ENCODE results near the gene SLC25A25. TPM values are rescaled to one million over a fixed set of nuclear protein-coding genes. Genes with fewer than 3 reads are reported as not detected.

The SLC25A25 gene
- total RNA-seq, 1 experiment from 2014 or later: 4.7 TPM

DNA sequence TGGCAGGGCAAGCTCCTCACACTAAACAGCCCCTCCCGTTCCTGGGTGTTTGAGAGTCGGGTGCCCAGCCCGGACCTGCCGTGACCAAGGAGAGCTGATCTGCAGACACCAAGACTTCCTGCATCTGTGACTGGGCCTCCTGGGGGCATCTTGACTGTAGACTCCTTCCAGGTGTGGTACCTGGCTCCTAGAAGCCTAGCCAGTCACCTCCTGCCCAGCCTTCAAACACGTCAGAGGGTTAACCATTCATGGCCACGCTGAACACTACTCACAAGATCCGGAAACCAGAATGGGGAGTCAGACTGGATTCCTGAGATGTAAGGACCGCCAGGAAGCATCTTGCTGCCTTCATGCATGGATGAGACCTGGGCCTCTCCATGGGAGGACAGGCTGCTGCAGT, 77.5 kb downstream of the SLC25A25 start:
- DNase-seq (ENCODE audit: low spot score): no peak

DNA sequence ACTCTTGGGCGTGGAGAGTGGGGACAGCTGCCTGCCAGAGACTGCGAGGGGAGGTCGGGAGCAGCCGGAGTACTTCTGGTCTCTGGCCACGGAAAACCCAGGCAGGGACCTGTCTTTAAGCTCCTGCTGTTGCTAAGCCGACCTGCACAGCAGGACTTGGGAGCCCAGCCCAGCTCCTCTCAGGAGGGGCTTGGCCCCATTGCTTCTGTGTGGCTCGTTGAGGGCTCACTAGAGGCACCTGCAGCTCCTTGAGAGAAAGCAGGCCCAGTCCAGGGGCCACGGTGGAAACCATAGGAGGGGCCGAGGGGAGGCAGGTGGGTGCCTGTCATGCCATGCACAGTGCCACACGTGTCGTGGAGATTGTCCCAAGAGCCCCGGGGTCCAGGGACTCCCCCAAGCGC, 77.9 kb downstream of the SLC25A25 start:
- DNase-seq (ENCODE audit: low spot score): no peak

DNA sequence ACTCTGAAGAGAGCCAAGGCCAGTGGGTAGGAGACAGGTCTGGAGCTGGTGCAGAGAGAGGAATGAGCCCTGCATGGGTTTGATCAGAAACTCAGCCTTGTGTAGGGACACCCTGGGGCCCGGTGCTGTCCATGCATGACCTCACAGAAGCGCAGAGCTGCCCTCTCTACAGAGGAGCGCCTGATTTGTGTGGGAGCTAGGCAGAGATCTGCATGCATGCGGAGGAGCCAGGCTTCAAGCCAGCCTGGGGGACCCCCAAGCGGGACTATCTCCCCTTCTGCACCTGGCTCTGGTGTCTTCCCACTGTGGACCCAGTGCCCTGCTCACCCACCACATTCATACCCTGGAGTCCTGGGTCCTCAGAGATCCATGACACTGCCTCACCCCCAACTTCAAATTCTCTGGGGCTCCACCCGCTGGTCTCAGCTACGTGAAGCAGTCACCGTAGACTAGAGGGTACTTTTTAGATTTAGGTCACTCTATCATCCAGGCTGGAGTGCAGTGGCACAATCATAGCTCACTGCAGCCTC, 78.6 kb downstream of the SLC25A25 start:
- no peak for DNase-seq (ENCODE audit: low spot score)

DNA sequence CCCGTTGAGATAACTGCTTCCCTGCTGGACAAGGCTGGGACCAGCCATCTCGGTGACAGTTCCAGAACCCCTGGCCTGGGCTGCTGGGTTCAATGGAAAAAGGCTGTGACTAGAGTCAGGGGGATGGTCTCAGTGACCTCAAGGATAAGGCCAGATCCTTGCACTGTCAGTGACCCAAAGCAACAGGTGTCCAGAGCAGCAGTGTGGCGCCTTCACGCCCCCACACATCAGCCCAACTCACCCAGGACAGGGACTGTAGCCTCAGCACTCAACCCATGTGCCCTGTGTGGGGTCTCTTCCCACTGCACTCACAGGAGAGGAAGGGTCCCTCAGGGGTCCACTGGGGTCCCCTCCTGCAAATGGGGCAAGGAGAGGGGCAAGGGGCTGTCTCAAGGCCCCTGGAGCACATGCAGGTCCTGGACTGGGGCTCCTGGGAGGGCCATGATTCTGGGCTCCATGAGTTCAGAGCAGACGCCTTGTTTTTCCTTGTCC, 80.5 kb downstream of the SLC25A25 start:
- DNase-seq (ENCODE audit: low spot score): no peak

DNA sequence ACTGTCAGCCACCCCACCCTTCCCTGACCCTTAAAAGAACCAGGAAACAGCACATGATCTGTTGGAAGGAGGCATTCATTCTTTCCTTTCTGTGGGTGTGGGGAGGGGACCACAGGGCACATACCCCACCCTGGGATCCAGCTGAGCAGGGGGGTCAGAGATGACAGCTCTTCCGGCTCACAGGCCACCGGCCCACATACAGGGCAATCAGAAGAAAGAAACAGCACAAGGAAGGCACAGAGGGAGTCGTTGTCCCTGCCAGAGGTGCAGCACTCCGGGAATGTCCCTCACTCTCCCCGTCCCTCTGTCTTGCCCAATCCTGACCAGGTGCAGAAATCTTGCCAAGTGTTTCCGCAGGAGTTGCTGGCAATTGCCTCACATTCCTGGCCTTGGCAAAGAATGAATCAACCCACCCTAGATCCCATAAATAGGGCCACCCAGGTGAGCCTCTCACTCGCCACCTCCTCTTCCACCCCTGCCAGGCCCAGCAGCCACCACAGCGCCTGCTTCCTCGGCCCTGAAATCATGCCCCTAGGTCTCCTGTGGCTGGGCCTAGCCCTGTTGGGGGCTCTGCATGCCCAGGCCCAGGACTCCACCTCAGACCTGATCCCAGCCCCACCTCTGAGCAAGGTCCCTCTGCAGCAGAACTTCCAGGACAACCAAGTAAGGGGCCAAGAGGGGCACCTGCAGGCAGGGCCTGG, 81.1 kb downstream of the SLC25A25 start, which contains the start of gene LCN2:
LCN2 (plus strand) TSS at position 453 of the 701 bp plus-strand sequence; CDS start at position 526, 73 bp downstream.
- no peak for DNase-seq (ENCODE audit: low spot score)

DNA sequence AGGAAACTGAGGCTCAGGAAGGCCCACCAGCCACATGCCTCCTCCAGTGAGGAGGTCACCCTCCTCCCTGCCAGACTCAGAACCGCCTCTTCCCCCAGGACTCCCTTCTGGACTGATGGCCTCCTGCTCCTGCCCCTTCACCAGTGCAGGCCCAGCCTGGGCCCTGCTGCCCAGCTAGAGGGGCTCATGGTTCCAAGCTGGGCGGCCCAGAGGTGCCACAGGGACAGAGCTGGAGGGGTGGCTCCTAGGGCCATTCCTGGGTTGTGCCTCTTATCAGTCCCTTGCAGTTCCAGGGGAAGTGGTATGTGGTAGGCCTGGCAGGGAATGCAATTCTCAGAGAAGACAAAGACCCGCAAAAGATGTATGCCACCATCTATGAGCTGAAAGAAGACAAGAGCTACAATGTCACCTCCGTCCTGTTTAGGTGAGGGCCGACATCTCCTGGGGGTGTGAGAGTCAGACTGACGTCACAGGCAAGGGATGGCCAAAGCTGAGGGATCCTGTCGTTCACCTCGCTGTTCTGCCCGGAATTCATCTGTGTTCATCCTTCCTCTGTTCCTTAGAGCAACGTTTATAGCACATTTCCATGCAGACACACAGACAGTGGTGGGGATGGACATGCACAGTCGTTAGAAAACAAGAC, 82.0 kb downstream of the SLC25A25 start:
- no peak for DNase-seq (ENCODE audit: low spot score)

DNA sequence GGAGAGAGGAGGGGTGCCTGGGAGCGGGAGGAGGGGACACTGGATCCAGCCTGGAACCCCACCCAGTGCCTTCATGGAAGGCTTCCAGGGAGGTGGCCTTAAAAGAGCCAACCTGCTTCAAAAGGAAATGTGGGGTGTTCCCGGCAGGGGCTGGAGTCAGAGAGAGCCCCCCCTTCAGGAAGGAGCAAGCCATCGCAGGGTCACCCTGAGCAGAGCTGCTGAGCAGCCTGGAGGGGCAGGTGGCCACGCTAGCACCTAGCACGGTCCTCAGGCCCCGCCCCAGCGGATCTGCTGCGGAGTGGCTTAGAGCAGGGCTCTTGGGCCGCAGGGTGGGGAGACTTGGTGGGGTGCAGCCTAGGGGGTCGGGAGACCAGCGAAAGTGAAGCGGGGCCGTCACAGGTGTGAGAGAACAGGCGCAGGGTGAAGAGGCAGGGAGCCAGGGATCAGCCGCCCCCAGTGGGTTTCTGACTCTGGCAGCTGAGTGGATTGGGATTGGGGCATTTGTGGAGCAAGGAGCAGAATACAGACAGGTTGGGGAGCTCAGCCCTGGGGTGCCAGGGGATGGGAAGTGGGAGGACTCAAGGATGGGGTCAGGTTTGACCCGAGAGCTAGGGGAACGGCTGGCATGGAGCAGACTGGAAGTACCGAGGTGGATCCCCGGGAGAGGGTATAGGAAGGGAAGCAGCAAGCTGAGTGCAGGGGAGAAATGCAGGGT, 82.7 kb downstream of the SLC25A25 start:
- no peak for DNase-seq (ENCODE audit: low spot score)

DNA sequence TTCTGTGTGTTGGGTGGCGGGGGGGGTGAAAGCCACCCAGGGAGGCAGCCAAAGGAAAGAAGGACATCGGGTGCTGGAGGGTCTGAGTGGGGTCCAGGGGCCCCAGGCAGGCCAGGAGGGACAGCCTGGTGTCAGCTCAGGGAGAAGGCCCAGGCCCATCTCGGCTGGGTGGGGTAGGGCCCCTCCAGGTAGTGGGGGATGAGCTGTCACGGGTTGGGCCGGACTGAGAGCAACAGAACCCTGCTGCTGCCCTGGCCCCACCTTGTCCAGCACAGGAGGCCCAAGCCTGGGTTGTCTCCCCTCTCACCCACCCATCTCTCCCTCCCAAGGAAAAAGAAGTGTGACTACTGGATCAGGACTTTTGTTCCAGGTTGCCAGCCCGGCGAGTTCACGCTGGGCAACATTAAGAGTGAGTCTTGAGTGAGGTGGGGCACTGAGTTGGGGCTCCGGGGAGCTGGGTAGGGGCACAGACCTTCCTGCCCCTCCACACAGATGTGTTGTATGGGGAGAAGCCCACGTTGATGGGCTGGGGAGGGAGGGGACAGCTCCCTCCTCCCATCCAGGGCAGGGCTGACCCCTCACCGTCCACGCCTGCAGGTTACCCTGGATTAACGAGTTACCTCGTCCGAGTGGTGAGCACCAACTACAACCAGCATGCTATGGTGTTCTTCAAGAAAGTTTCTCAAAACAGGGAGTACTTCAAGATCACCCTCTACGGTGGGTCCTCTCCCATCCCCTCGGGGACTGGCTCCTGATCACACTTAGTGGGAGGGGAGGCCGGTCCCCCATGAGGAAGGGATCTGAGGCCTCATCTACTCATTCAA, 83.5 kb downstream of the SLC25A25 start:
- DNase-seq (ENCODE audit: low spot score): no peak

DNA sequence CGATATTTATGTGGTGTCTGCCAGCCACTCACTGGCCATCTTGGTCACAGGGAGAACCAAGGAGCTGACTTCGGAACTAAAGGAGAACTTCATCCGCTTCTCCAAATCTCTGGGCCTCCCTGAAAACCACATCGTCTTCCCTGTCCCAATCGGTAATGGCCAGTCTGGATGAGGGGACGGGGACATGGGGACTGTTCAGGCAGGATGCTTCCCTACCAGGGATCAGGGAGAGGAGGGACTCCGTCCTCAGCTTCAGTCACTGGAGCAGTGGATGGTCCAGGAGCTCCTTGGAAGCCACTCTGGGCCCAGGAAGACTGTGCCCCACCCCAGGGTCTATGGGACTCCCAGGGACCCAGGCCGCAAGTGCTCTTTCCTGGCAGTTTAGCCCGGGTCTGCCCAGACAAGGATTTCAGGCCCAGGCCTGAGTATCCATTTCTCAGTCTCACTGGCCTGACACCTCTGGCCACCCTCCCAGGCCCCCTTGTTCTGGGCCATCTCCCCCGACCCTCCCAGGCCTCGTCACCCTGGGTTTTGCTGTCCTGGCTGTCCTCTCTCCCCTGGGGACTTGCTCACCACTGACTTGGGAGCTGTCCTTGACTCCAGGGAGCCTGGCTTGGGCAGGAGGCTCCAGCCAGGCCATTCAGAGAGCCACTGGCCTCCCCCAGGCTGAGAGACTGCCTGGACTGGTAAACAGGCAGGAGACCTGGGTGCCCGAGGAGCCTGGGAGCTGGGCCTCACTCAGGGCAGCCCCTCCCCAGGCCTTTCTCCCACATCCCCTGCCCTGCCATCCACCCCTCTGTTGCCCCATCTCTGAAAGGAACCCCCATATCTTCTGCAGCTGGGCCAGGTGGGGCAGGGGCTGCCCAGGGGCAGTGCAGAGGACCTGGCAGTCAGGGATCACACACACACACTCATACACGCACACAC, 84.4 kb downstream of the SLC25A25 start:
- no peak for DNase-seq (ENCODE audit: low spot score)

DNA sequence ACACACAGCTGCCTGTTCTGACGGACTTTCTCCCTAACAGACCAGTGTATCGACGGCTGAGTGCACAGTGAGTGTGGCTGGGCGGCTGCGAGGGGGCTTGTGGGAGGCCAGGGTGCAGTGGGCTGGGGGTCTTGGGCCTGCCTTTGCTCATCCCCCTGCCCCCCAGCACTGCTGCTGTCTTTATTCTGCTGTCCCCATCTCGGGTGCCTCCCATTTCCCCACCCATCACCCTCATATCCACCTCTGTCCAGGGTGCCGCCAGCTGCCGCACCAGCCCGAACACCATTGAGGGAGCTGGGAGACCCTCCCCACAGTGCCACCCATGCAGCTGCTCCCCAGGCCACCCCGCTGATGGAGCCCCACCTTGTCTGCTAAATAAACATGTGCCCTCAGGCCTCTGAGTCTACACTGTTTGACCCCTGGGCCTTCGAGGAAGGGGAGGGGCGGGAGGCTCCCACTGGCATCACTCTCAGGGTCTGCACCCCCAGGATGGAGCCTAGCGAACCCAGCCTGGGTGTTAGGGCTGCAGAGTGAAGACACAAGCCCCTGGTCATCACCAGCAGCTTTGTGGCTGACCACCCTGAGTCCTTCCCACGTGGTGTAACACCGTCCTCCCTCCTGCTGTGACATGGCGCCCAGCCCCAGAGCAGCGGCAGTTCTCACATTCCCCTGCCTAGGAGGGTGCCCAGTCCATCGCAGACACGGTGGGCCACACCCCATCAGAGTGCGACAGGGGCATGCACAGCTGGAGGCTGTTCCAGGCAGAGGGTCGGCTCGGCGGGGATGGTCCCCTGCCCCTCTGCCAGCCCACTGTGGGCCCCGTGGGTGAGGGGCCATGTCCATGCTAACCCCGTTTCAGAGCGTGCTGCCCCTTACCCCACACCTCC, 85.3 kb downstream of the SLC25A25 start:
- no peak for DNase-seq (ENCODE audit: low spot score)

DNA sequence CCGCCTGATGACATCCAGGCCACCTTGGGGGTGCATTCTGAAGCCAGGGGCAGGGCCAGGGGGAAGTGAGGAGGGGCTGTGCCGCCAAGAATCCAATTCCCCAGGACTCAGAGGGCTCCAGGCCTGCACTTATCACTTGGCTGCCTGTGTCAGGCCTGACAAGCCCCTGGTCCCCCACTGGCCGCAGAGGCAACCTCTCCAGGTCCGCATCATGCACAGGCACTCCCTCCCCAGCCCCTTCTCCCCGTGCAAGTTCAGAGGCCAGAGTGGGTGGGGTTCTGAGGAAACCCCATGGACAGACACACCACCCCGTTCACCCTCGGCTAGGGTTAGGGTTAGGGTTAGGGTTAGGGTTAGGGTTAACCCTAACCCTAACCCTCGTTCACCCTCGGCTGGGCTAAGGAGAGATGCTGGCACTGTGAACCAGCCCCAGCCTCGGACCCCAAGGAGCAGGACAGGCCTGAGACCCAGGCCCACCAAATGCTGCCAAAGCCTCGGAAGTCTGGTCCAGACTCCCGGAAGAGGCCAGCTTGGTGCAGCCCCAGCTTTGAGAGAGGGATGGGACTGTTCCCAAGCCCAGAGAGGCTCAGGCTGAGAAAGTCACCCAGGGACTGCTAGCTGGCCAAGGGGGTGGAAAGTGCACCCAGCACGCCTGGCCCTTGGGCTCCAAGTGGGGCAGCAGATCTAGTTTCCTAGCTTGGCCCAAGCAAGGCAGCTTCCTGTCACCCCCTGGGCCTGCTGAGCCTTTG, 86.1 kb downstream of the SLC25A25 start:
- no peak for DNase-seq (ENCODE audit: low spot score)

DNA sequence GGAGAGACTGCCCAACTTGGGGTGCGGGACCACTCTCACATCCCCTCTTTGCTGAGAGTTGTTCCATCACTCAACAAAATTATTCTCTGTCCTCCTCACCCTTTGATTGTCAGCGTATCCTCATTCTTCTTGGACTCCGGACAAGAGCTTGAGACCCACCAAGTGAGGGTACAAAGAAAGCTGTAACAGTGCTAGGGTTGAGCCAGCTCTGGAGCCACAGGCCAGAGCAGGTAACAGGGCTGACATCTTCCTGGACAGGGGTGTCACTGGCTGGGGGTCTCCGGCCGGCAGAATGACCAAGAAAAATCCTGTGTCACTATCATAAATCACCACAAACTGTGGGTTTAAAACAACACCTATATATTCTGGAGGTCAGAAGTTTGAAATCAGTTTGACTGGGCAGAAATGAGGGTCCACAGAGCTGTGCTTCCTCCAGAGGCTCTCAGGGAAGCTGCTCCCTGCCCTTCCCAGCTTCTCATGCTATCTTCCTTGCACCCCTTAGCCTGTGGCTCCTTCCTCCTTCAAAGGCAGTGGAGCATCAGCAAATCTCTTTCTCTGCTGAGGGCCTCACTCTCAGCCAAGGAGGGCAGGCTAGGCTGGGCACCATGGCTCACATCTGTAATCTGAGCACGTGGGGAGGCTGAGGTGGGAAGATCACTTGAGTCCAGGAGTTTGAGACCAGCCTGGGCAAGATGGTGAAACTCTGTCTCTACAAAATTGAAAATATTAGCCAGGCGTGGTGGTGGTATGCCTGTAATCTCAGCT, 87.9 kb downstream of the SLC25A25 start:
- no peak for DNase-seq (ENCODE audit: low spot score)

Other genes with a start within 250 kb of the SLC25A25 start
- gene ENG, start 213.6 kb upstream of the SLC25A25 start, total RNA-seq (2014; rRNA removed; shearing (Covaris generic)): 1.8 and 3.0 TPM in 2 replicates
- gene AK1, start 190.6 kb upstream of the SLC25A25 start, total RNA-seq (2014; rRNA removed; shearing (Covaris generic)): 25.3 and 45.7 TPM in 2 replicates
- 12.4 and 14.8 TPM in 2 replicates for gene ST6GALNAC6, start 168.6 kb upstream of the SLC25A25 start, total RNA-seq (2014; rRNA removed; shearing (Covaris generic))
- 5.2 and 12.8 TPM in 2 replicates for gene ST6GALNAC4, start 151.2 kb upstream of the SLC25A25 start, total RNA-seq (2014; rRNA removed; shearing (Covaris generic))
- gene PIP5KL1, start 137.5 kb upstream of the SLC25A25 start, total RNA-seq (2014; rRNA removed; shearing (Covaris generic)): 0.95 and 2.6 TPM in 2 replicates
- 31.1 and 35.4 TPM in 2 replicates for gene DPM2, start 130.4 kb upstream of the SLC25A25 start, total RNA-seq (2014; rRNA removed; shearing (Covaris generic))
- 7.6 and 10.6 TPM in 2 replicates for gene EEIG1, start 87.2 kb upstream of the SLC25A25 start, total RNA-seq (2014; rRNA removed; shearing (Covaris generic))
- gene NAIF1, start 912 bp upstream of the SLC25A25 start, total RNA-seq (2014; rRNA removed; shearing (Covaris generic)): 6.5 and 12.3 TPM in 2 replicates
- 25.7 and 37.0 TPM in 2 replicates for gene PTGES2, start 59.5 kb downstream of the SLC25A25 start, total RNA-seq (2014; rRNA removed; shearing (Covaris generic))
- 0.19 TPM in 1 of 2 replicates, not detected in the other for gene LCN2, start 81.2 kb downstream of the SLC25A25 start, total RNA-seq (2014; rRNA removed; shearing (Covaris generic))
- 137 and 245 TPM in 2 replicates for gene BBLN, start 92.0 kb downstream of the SLC25A25 start, total RNA-seq (2014; rRNA removed; shearing (Covaris generic))
- gene CIZ1, start 123.3 kb downstream of the SLC25A25 start, total RNA-seq (2014; rRNA removed; shearing (Covaris generic)): 15.5 and 32.0 TPM in 2 replicates
- gene DNM1, start 135.1 kb downstream of the SLC25A25 start, total RNA-seq (2014; rRNA removed; shearing (Covaris generic)): 19.7 and 20.0 TPM in 2 replicates
- gene GOLGA2, start 207.8 kb downstream of the SLC25A25 start, total RNA-seq (2014; rRNA removed; shearing (Covaris generic)): 40.3 and 56.0 TPM in 2 replicates
- 59.5 and 66.7 TPM in 2 replicates for gene SWI5, start 208.0 kb downstream of the SLC25A25 start, total RNA-seq (2014; rRNA removed; shearing (Covaris generic))

All from H4 (cell line).